HEK293 (cell line): Measurements from ENCODE around the gene CD33.

ENCODE experiments used
- HOXA7 ChIP-seq: sonication (generic); formaldehyde crosslinking; IDR thresholded peaks from 2 replicates; pipeline ENCODE4 v1.8.1; 2022; ENCODE audit warnings: missing genetic modification reagents, borderline replicate concordance
- TF ChIP-seq, protein P1 (sequence below): fragments of 450-650 bp; formaldehyde crosslinking; IDR thresholded peaks from 2 replicates; pipeline ENCODE4 v1.5.1; 2016; ENCODE audit warnings: missing biosample characterization, missing genetic modification characterization

DNA sequence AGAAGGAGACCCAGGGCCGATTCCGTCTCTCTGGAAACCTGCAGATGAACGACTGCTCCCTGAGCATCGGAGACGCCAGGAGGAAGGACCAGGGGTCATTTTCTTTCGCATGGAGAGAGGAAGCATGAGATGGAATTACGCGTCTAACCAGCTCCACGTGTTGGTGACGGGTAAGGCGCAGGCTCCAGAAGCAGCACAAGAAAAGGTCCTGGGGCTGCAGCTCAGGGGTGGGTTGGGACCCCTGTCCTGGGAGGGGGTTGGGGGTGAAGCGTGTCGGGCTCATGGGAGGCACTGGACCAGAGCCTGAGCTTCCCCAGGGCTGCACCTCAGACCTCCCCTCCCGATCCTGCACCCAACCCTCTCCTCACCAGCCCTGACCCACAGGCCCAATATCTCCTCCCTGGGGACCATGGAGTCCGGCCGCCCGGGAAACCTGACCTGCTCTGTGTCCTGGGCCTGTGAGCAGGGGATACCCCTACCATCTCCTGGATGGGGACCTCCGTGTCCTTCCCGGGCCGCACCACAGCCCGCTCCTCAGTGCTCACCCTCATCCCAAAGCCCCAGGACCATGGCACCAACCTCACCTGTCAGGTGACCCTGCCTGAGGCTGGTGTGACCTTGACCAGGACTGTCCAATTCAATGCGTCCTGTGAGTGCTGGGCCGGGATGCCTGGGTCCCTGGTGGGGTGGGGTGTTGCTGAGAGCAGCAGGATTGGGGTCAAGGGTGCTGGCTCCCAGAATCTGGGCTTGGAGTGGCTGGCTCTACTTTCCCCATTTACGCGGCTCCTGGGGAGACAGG, 39.6 kb upstream of the CD33 start:
- TF ChIP-seq, protein P1, sequence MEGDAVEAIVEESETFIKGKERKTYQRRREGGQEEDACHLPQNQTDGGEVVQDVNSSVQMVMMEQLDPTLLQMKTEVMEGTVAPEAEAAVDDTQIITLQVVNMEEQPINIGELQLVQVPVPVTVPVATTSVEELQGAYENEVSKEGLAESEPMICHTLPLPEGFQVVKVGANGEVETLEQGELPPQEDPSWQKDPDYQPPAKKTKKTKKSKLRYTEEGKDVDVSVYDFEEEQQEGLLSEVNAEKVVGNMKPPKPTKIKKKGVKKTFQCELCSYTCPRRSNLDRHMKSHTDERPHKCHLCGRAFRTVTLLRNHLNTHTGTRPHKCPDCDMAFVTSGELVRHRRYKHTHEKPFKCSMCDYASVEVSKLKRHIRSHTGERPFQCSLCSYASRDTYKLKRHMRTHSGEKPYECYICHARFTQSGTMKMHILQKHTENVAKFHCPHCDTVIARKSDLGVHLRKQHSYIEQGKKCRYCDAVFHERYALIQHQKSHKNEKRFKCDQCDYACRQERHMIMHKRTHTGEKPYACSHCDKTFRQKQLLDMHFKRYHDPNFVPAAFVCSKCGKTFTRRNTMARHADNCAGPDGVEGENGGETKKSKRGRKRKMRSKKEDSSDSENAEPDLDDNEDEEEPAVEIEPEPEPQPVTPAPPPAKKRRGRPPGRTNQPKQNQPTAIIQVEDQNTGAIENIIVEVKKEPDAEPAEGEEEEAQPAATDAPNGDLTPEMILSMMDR (tag by site-specific recombination) = no peak
- TF ChIP-seq HOXA7 (CRISPR knock-in tag) = no peak
